WTC11 (cell line): ENCODE measurements around the gene RPS25. TPM values are rescaled to one million over a fixed set of nuclear protein-coding genes. Genes with fewer than 3 reads are reported as not detected.

Source experiments
- ATF1 ChIP-seq: sonication (generic); formaldehyde crosslinking; IDR thresholded peaks from 2 replicates; pipeline ENCODE4 v1.8.1; 2023; ENCODE audit warnings: mild to moderate bottlenecking, moderate library complexity, missing genetic modification reagents
- ATF3 ChIP-seq: sonication (generic); formaldehyde crosslinking; conservative IDR thresholded peaks from 2 replicates; pipeline ENCODE4 v1.8.1; 2022; ENCODE audit warnings: mild to moderate bottlenecking, missing genetic modification reagents
- ELF4 ChIP-seq: sonication (generic); formaldehyde crosslinking; IDR thresholded peaks from 2 replicates; pipeline ENCODE4 v1.8.1; 2022; ENCODE audit warnings: low read depth, mild to moderate bottlenecking, moderate library complexity, missing genetic modification reagents
- FOXP1 ChIP-seq: sonication (generic); formaldehyde crosslinking; IDR thresholded peaks from 2 replicates; pipeline ENCODE4 v1.8.0; 2022; ENCODE audit warnings: missing genetic modification reagents, mild to moderate bottlenecking, moderate library complexity, borderline replicate concordance
- GTF2I ChIP-seq: fragments of 250-450 bp; sonication (Bioruptor Pico); conservative IDR thresholded peaks from 2 replicates; pipeline ENCODE4 v1.4.0; 2021; ENCODE audit warnings: mild to moderate bottlenecking
- JAZF1 ChIP-seq: fragments of 250-450 bp; sonication (Bioruptor Pico); IDR thresholded peaks from 2 replicates; pipeline ENCODE4 v1.9.0; 2021; ENCODE audit warnings: moderate library complexity, mild to moderate bottlenecking, inconsistent platforms
- KAT7 ChIP-seq: sonication (generic); formaldehyde crosslinking; IDR thresholded peaks from 2 replicates; pipeline ENCODE4 v1.8.1; 2023; ENCODE audit warnings: missing genetic modification reagents, mild to moderate bottlenecking, borderline replicate concordance
- MXD4 ChIP-seq: fragments of 250-450 bp; sonication (Bioruptor Pico); IDR thresholded peaks from 2 replicates; pipeline ENCODE4 v1.8.0; 2021; ENCODE audit warnings: mild to moderate bottlenecking, moderate library complexity, borderline replicate concordance
- NFATC4 ChIP-seq: fragments of 250-450 bp; sonication (Bioruptor Pico); IDR thresholded peaks from 2 replicates; pipeline ENCODE4 v1.9.0; 2021; ENCODE audit warnings: mild to moderate bottlenecking
- NFYB ChIP-seq: sonication (generic); formaldehyde crosslinking; conservative IDR thresholded peaks from 2 replicates; pipeline ENCODE4 v1.8.0; 2022; ENCODE audit warnings: low read depth, missing genetic modification reagents
- SMAD3 ChIP-seq: sonication (generic); formaldehyde crosslinking; IDR thresholded peaks from 2 replicates; pipeline ENCODE4 v1.8.0; 2022; ENCODE audit warnings: missing genetic modification reagents, mild to moderate bottlenecking, borderline replicate concordance
- SMAD4 ChIP-seq: sonication (generic); formaldehyde crosslinking; IDR thresholded peaks from 2 replicates; pipeline ENCODE4 v1.8.0; 2022; ENCODE audit warnings: mild to moderate bottlenecking, missing genetic modification reagents
- SP1 ChIP-seq: sonication (generic); formaldehyde crosslinking; conservative IDR thresholded peaks from 2 replicates; pipeline ENCODE4 v1.8.1; 2022; ENCODE audit warnings: missing genetic modification reagents
- TEAD4 ChIP-seq: sonication (generic); formaldehyde crosslinking; IDR thresholded peaks from 2 replicates; pipeline ENCODE4 v1.8.0; 2022; ENCODE audit warnings: mild to moderate bottlenecking, missing genetic modification reagents
- ZBTB21 ChIP-seq: sonication (generic); formaldehyde crosslinking; IDR thresholded peaks from 2 replicates; pipeline ENCODE4 v1.8.1; 2023; ENCODE audit warnings: mild to moderate bottlenecking, missing genetic modification reagents, borderline replicate concordance
- ZNF121 ChIP-seq: sonication (generic); formaldehyde crosslinking; IDR thresholded peaks from 2 replicates; pipeline ENCODE4 v1.8.0; 2023; ENCODE audit warnings: missing genetic modification reagents
- ZNF138 ChIP-seq: sonication (generic); formaldehyde crosslinking; conservative IDR thresholded peaks from 2 replicates; pipeline ENCODE4 v1.8.1; 2022; ENCODE audit warnings: mild to moderate bottlenecking, moderate library complexity, missing genetic modification reagents
- ZNF263 ChIP-seq: sonication (generic); formaldehyde crosslinking; IDR thresholded peaks from 2 replicates; pipeline ENCODE4 v1.8.1; 2022; ENCODE audit warnings: low read depth, mild to moderate bottlenecking, moderate library complexity, missing genetic modification reagents
- ZNF396 ChIP-seq: fragments of 250-450 bp; sonication (Bioruptor Pico); IDR thresholded peaks from 2 replicates; pipeline ENCODE4 v1.8.0; 2021; ENCODE audit warnings: mild to moderate bottlenecking, moderate library complexity, borderline replicate concordance
- ZNF671 ChIP-seq: fragments of 250-450 bp; sonication (Bioruptor Pico); IDR thresholded peaks from 2 replicates; pipeline ENCODE4 v1.8.0; 2021; ENCODE audit warnings: mild to moderate bottlenecking
- total RNA-seq: library from RNA; stranded (reverse); gene quantifications from 3 replicates; pipeline ENCODE4 v1.2.3, GENCODE V29; 2021
- TF ChIP-seq, protein P1 (sequence below): sonication (generic); formaldehyde crosslinking; IDR thresholded peaks from 2 replicates; pipeline ENCODE4 v1.8.0; 2023; ENCODE audit warnings: missing genetic modification reagents, mild to moderate bottlenecking, borderline replicate concordance
- TF ChIP-seq, protein P2 (sequence below): sonication (generic); formaldehyde crosslinking; conservative IDR thresholded peaks from 2 replicates; pipeline ENCODE4 v1.8.1; 2023; ENCODE audit warnings: mild to moderate bottlenecking, low read depth, missing genetic modification reagents, moderate library complexity
- TF ChIP-seq, protein P3 (sequence below): fragments of 250-450 bp; sonication (Bioruptor Pico); IDR thresholded peaks from 2 replicates; pipeline ENCODE4 v2.1.2; 2022; ENCODE audit warnings: mild to moderate bottlenecking, moderate library complexity
- TF ChIP-seq, protein P4 (sequence below): sonication (generic); formaldehyde crosslinking; IDR thresholded peaks from 2 replicates; pipeline ENCODE4 v1.8.1; 2023; ENCODE audit warnings: mild to moderate bottlenecking, missing genetic modification reagents, moderate library complexity
- TF ChIP-seq, protein P5 (sequence below): sonication (generic); formaldehyde crosslinking; IDR thresholded peaks from 2 replicates; pipeline ENCODE4 v1.8.1; 2023; ENCODE audit warnings: mild to moderate bottlenecking, missing genetic modification reagents

Gene RPS25
- total RNA-seq, 1 experiment from 2014 or later = 1,349 TPM

DNA sequence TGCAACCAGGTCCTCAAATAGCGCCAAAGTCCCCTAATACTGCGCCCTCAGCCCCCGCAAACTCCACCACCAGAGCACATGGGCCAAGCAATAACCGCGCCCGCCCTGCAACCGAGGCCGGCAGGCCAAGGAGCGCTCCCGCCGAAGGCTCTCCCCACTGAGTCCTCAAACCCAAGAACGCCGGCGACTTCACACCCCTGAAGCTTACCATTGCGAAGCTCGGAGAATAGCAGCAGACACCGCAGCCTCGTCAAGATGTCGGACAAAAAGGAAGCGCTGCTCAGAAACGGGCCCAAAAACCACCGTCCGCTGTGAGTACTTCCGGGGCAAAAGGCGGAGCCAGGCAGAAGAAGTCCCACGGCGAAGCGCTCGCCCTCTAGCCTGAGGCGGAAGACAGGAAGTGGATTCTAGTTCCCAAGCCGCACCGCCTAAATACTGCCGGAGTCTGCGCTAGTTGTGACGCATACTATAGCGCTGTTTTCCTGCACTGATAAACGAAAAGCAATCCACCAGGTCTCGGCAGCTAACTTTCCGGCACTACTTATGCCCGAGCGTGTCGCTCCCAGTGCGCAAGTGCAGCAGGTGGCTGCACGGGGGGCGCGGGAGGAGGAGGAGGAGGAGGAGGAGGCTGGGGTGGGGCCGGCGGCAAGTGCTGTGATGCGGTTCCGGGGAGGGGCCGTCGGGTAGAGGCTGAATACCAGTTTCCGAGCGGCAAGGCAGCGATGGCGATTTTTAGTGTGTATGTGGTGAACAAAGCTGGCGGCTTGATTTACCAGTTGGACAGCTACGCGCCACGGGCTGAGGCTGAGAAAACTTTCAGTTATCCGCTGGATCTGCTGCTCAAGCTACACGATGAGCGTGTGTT, at the start of gene RPS25, which contains the start of gene TRAPPC4 (continued):
- TF ChIP-seq ATF3 = no peak
- TF ChIP-seq SMAD3 (CRISPR knock-in tag) = no peak
- 0 out of 2 replicates have a peak, but pooled peaks have one; percentile 9 for TF ChIP-seq ZNF138 (CRISPR knock-in tag)
- no peak for TF ChIP-seq NFATC4 (CRISPR knock-in tag)
- peak; percentile 53; the same call in 1 of the 2 replicates for TF ChIP-seq KAT7 (CRISPR knock-in tag)
- TF ChIP-seq, protein P1, sequence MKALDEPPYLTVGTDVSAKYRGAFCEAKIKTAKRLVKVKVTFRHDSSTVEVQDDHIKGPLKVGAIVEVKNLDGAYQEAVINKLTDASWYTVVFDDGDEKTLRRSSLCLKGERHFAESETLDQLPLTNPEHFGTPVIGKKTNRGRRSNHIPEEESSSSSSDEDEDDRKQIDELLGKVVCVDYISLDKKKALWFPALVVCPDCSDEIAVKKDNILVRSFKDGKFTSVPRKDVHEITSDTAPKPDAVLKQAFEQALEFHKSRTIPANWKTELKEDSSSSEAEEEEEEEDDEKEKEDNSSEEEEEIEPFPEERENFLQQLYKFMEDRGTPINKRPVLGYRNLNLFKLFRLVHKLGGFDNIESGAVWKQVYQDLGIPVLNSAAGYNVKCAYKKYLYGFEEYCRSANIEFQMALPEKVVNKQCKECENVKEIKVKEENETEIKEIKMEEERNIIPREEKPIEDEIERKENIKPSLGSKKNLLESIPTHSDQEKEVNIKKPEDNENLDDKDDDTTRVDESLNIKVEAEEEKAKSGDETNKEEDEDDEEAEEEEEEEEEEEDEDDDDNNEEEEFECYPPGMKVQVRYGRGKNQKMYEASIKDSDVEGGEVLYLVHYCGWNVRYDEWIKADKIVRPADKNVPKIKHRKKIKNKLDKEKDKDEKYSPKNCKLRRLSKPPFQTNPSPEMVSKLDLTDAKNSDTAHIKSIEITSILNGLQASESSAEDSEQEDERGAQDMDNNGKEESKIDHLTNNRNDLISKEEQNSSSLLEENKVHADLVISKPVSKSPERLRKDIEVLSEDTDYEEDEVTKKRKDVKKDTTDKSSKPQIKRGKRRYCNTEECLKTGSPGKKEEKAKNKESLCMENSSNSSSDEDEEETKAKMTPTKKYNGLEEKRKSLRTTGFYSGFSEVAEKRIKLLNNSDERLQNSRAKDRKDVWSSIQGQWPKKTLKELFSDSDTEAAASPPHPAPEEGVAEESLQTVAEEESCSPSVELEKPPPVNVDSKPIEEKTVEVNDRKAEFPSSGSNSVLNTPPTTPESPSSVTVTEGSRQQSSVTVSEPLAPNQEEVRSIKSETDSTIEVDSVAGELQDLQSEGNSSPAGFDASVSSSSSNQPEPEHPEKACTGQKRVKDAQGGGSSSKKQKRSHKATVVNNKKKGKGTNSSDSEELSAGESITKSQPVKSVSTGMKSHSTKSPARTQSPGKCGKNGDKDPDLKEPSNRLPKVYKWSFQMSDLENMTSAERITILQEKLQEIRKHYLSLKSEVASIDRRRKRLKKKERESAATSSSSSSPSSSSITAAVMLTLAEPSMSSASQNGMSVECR (CRISPR knock-in tag) = no peak
- TF ChIP-seq ZNF671 (CRISPR knock-in tag) = no peak
- peak; percentile 65; the same call in 1 of the 2 replicates for TF ChIP-seq FOXP1 (CRISPR knock-in tag)
- TF ChIP-seq ZNF121 (CRISPR knock-in tag) = peak; percentile 58; the same call in 1 of the 2 replicates
- TF ChIP-seq MXD4 = no peak
- TF ChIP-seq, protein P2, sequence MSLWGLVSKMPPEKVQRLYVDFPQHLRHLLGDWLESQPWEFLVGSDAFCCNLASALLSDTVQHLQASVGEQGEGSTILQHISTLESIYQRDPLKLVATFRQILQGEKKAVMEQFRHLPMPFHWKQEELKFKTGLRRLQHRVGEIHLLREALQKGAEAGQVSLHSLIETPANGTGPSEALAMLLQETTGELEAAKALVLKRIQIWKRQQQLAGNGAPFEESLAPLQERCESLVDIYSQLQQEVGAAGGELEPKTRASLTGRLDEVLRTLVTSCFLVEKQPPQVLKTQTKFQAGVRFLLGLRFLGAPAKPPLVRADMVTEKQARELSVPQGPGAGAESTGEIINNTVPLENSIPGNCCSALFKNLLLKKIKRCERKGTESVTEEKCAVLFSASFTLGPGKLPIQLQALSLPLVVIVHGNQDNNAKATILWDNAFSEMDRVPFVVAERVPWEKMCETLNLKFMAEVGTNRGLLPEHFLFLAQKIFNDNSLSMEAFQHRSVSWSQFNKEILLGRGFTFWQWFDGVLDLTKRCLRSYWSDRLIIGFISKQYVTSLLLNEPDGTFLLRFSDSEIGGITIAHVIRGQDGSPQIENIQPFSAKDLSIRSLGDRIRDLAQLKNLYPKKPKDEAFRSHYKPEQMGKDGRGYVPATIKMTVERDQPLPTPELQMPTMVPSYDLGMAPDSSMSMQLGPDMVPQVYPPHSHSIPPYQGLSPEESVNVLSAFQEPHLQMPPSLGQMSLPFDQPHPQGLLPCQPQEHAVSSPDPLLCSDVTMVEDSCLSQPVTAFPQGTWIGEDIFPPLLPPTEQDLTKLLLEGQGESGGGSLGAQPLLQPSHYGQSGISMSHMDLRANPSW = no peak
- no peak; the same call in 1 of the 2 replicates for TF ChIP-seq SMAD4
- TF ChIP-seq ZNF263 = 0 out of 2 replicates have a peak, but pooled peaks have one; percentile 41
- TF ChIP-seq ZNF396 (CRISPR knock-in tag) = no peak
- no peak for TF ChIP-seq NFYB (CRISPR knock-in tag)
- TF ChIP-seq ZBTB21 = peak; percentile 25
- TF ChIP-seq GTF2I (CRISPR knock-in tag) = no peak
- TF ChIP-seq ELF4 = no peak
- TF ChIP-seq TEAD4 (CRISPR knock-in tag) = no peak
- TF ChIP-seq, protein P3, sequence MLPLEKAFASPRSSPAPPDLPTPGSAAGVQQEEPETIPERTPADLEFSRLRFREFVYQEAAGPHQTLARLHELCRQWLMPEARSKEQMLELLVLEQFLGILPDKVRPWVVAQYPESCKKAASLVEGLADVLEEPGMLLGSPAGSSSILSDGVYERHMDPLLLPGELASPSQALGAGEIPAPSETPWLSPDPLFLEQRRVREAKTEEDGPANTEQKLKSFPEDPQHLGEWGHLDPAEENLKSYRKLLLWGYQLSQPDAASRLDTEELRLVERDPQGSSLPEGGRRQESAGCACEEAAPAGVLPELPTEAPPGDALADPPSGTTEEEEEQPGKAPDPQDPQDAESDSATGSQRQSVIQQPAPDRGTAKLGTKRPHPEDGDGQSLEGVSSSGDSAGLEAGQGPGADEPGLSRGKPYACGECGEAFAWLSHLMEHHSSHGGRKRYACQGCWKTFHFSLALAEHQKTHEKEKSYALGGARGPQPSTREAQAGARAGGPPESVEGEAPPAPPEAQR (CRISPR knock-in tag) = no peak
- TF ChIP-seq SP1 (CRISPR knock-in tag) = peak; percentile 92
- TF ChIP-seq, protein P4, sequence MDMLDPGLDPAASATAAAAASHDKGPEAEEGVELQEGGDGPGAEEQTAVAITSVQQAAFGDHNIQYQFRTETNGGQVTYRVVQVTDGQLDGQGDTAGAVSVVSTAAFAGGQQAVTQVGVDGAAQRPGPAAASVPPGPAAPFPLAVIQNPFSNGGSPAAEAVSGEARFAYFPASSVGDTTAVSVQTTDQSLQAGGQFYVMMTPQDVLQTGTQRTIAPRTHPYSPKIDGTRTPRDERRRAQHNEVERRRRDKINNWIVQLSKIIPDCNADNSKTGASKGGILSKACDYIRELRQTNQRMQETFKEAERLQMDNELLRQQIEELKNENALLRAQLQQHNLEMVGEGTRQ (CRISPR knock-in tag) = no peak
- TF ChIP-seq, protein P5, sequence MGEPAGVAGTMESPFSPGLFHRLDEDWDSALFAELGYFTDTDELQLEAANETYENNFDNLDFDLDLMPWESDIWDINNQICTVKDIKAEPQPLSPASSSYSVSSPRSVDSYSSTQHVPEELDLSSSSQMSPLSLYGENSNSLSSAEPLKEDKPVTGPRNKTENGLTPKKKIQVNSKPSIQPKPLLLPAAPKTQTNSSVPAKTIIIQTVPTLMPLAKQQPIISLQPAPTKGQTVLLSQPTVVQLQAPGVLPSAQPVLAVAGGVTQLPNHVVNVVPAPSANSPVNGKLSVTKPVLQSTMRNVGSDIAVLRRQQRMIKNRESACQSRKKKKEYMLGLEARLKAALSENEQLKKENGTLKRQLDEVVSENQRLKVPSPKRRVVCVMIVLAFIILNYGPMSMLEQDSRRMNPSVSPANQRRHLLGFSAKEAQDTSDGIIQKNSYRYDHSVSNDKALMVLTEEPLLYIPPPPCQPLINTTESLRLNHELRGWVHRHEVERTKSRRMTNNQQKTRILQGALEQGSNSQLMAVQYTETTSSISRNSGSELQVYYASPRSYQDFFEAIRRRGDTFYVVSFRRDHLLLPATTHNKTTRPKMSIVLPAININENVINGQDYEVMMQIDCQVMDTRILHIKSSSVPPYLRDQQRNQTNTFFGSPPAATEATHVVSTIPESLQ (CRISPR knock-in tag) = no peak
- no peak for TF ChIP-seq ATF1 (CRISPR knock-in tag)
- TF ChIP-seq JAZF1 (CRISPR knock-in tag) = no peak
